Right lobe of liver (tissue), 6 donors: Measurements from ENCODE around the gene BAHCC1. TPM values are rescaled to one million over a fixed set of nuclear protein-coding genes. Genes with fewer than 3 reads are reported as not detected.

Experiments used
- ATAC-seq, 4 donors: fragments of 200-7000 bp; cut with Tn5 transposase; one replicate each; pipeline ENCODE4 v1.9.1; 2020; ENCODE audit warnings: mild to moderate bottlenecking in 4 of 4, moderate library complexity in 4 of 4
- DNase-seq, 3 donors: peaks; one replicate each; pipeline ENCODE4 v3.0.0-alpha.2; 2020
- H3K27ac ChIP-seq, 3 donors: fragments of 200-600 bp; one replicate each; pipeline ENCODE4 v1.8.0; 2022
- H3K27me3 ChIP-seq, 2 donors: fragments of 200-600 bp; one replicate each; pipeline ENCODE4 v1.8.0; 2022
- H3K36me3 ChIP-seq, 4 donors: fragments of 200-600 bp; sonication (generic) in 1 of 4; one replicate each; pipeline versions ENCODE4 v1.5.1 to v1.8.0; 2017 to 2022; ENCODE audit warnings: control low read depth in 1 of 4
- H3K4me1 ChIP-seq, 4 donors: fragments of 200-600 bp; sonication (generic) in 1 of 4; one replicate each; pipeline versions ENCODE4 v1.5.1 to v1.8.0; 2017 to 2022; ENCODE audit warnings: control low read depth in 1 of 4
- H3K4me3 ChIP-seq, 3 donors: fragments of 200-600 bp; one replicate each; pipeline ENCODE4 v1.8.0; 2022
- H3K9me3 ChIP-seq, 4 donors: fragments of 200-600 bp; sonication (generic) in 1 of 4; one replicate each; pipeline versions ENCODE4 v1.5.1 to v1.8.0; 2017 to 2022; ENCODE audit warnings: control low read depth in 1 of 4
- POLR2A ChIP-seq: fragments of 450-650 bp; IDR thresholded peaks from one replicate; pipeline ENCODE4 v1.6.1; 2017; ENCODE audit warnings: antibody characterized with exemption, mild to moderate bottlenecking
- WGBS: methylation state at CpG from one replicate; pipeline ENCODE4 v1.1.6; 2018; ENCODE audit warnings: low coverage, low lambda C conversion rate; ENCODE audit not compliant: insufficient coverage; ENCODE audit errors: missing lambda C conversion rate; 5-methylcytosine and 5-hydroxymethylcytosine counted together
- intact Hi-C, 2 donors: fragments of 100-400 bp; cut with DNase I; formaldehyde crosslinking; loops; one replicate each; pipeline versions ENCODE4 v1.11.2 to v1.14.1; 2022
- total RNA-seq, 6 experiments: library from RNA; depleted of rRNA in 2 of 6; stranded (reverse); fragments of >200 nt in 2 of 6; fragmentation: NEBNext Ultra II Directional in 3 of 6; extraction: Animal tissue kit (Norgen Biotek cat#: 25700) in 3 of 6; gene quantifications; one replicate each; pipeline versions ENCODE4 v1.1.0 to v1.2.4, GENCODE V29; 2016 to 2023
- TF ChIP-seq, protein P1 (sequence below), 4 donors: fragments of 200-600 bp in 3 of 4; fragments of 450-650 bp in 1 of 4; IDR thresholded peaks; one replicate each; pipeline versions ENCODE4 v1.5.1 to v1.8.0; 2016 to 2022; ENCODE audit warnings: antibody characterized with exemption in 4 of 4, mild to moderate bottlenecking in 2 of 4
- donor health status: DM: no; HTN: yes; CAD: no.
- donor health status: DM: no; HTN: no; CAD: no.
- donor health status: DM: no; HTN: no; CAD: no.
- donor health status: DM: no; HTN: yes; CAD: no.
- donor health status: DM: no; HTN: yes; CAD: no.

Gene BAHCC1
- total RNA-seq, 6 experiments from 2014 or later, result 2.5 to 6.4 (median 4.9) TPM

DNA sequence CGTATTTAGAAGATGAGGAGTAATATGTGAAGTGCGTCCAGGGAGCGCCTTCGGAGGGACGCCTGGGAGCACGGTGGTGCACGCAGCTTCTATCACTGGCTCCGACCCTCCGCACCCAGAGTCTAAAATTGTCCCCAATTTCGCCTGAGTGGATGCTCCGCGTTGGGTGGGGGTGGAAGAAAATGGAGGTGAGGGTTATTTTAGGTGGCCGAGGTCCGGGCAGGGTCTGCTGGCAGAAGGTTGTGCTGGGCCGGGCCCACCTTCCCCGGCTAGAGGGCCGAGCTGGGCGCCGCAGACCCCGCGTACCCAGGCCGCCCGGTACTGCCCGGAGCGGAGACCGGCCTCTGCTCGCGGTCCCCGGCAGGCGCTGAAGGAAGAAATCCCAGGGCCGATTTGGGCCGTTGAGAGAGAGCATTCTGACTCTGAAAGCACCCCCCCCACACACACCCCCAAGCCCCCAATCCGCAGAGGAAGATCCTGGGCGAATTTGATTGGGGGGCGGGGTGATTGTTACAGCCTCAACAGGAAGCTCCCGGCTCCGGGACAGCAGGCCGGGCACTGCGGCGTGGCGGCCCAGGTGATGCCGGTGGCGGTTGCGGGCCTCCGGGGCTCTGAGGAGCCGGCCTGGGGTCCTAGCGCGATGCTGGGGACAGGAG is 3.0 kb downstream of the BAHCC1 start:
- no peak for DNase-seq
- Histone ChIP-seq H3K9me3 (no peaks in the 10 kb centered on the region), H3K27me3 (no peaks in the 10 kb centered on the region), H3K4me3 (peak overlapping the region; percentile 15 to 70 (median 53)), H3K27ac (peak overlapping the region; percentile 96 to 98 (median 96)), H3K4me1 (peaks cover 0 to 41% (median 17%) of the 10 kb centered on the region in 4 donors), H3K36me3 (no peaks in the 10 kb centered on the region)
- TF ChIP-seq, protein P1, sequence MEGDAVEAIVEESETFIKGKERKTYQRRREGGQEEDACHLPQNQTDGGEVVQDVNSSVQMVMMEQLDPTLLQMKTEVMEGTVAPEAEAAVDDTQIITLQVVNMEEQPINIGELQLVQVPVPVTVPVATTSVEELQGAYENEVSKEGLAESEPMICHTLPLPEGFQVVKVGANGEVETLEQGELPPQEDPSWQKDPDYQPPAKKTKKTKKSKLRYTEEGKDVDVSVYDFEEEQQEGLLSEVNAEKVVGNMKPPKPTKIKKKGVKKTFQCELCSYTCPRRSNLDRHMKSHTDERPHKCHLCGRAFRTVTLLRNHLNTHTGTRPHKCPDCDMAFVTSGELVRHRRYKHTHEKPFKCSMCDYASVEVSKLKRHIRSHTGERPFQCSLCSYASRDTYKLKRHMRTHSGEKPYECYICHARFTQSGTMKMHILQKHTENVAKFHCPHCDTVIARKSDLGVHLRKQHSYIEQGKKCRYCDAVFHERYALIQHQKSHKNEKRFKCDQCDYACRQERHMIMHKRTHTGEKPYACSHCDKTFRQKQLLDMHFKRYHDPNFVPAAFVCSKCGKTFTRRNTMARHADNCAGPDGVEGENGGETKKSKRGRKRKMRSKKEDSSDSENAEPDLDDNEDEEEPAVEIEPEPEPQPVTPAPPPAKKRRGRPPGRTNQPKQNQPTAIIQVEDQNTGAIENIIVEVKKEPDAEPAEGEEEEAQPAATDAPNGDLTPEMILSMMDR (IDR thresholded peaks at IDR 0.05), result no peak
- no peak for TF ChIP-seq POLR2A
- intact Hi-C loops, result no loop called here
- 23% methylated on average over 16 of the region's 48 CpGs for WGBS
- ATAC-seq, result no peak

DNA sequence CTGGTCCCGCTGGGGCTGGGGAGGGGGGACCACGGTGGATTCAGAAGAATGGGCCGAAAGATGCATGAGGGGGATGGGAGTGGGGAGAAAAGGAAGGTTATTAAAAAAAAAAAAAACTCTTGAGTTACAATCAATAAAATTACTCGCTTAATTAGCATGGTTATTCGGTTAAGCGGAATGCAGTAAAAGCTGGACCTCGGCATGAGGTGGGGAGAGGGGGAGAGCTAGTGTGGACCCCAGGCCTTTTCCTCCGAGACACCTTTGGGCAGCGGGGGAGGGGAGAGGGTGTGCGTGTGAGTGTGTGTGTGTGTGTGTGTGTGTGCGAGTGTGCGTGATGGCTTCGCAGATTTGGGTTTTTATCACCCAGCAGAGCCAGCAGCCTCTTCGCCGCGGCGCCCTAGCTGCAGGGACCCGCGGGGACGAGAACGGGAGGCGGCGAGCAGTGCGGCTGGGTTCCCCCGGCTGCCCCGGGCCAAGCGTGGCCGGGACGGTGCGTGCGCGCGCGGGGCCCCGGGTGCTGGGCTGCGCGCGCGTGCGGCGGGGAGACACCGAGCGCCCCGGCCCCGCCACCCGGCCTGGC is 3.7 kb downstream of the BAHCC1 start:
- intact Hi-C loops, result no loop called here
- 1% methylated on average over 7 of the region's 46 CpGs for WGBS
- no peak for ATAC-seq
- TF ChIP-seq POLR2A, result no peak
- TF ChIP-seq, protein P1 (IDR thresholded peaks at IDR 0.05), result no peak
- Histone ChIP-seq H3K4me3 (peak overlapping the region; percentile 34 to 70 (median 53)), H3K4me1 (peaks cover 0 to 41% (median 17%) of the 10 kb centered on the region in 4 donors), H3K27me3 (no peaks in the 10 kb centered on the region), H3K36me3 (no peaks in the 10 kb centered on the region), H3K27ac (peak overlapping the region; percentile 95 to 98 (median 96)), H3K9me3 (no peaks in the 10 kb centered on the region)
- DNase-seq, result no peak

DNA sequence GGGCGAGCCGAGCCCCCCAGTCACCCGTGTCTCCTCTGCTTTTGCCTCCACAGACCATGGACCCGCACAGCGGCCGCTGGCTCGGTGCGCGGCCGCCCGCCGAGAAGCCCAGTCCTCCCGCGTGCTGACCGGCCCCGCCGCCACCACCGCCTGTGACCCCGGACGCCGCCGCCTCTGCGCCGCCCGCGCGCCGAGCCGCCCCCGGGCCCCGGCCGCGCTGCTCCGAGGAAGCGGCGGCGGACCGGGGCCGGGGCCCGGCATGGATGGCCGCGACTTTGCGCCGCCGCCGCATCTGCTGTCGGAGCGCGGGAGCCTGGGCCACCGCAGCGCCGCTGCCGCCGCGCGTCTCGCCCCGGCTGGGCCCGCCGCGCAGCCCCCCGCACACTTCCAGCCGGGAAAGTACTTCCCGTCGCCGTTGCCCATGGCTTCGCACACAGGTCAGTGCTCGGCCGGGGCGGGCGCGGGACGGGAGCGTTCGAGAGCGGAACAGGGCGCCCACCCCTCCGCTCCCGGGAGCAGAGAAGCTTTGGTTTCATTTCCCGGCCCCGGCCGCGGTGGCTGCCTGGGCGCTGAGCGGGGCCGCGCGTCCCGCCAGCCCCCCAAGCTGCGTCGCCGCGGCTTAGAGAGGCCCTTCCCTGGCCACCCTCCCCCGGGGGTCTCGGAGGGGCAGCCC is 4.4 kb downstream of the BAHCC1 start:
- intact Hi-C loops, result loop anchor here in 1 of 2 donors (10.0 kb wide), 1 partner anchor 75 kb away; no protein-coding TSS in a partner anchor
- Histone ChIP-seq H3K27me3 (no peaks in the 10 kb centered on the region), H3K27ac (peak overlapping the region; percentile 95 to 96 (median 96)), H3K4me1 (peaks cover 0 to 35% (median 12%) of the 10 kb centered on the region in 4 donors), H3K4me3 (peak overlapping the region; percentile 70 to 71 (median 70)), H3K36me3 (no peaks in the 10 kb centered on the region), H3K9me3 (no peaks in the 10 kb centered on the region)
- DNase-seq (no peak), ATAC-seq (no peak)
- TF ChIP-seq POLR2A, result no peak
- TF ChIP-seq, protein P1 (IDR thresholded peaks at IDR 0.05), result no peak
- 0% methylated on average over 10 of the region's 95 CpGs for WGBS

DNA sequence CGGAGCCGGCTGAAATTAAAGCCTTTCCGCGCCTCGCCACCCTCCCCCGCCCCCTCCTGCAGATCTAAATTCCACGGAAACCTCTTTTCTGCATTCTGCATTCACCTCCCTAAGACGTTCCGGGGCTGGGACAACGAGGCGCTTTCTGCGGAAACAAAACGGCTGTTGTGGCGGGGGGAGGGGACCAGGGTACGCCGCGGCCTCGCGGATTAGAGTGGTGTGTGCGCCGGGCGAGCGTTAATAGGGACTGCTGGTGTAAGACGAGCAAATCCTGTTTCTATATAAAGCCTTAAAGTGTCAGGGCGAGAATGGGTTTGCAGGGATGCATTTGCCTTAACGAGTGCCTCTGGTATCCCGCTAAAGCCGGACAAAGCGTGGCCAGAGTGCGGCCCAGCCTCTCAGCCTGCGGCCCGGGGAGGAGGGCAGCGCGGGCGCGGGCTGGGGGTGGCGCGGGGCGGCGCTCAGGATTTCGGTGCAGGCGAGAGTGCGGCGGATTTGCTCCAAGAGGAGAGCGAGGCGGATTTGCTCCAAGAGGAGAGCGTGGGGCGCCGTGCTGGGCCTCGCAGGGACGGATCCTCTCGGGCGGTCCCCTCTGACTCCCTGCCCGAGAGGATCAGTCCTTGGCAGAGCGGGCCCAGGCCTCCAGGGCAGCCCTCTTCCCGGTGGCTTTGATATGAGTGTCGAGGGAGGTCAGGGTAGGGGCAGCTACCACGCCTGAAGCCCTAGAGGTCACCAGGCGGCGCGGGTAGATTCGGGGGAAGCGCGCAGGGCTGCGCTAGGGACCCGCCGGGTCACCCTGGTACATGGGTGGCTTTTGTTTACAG is 5.1 kb downstream of the BAHCC1 start:
- intact Hi-C loops, result loop anchor here in 1 of 2 donors (10.0 kb wide), 1 partner anchor 74 kb away; no protein-coding TSS in a partner anchor
- Histone ChIP-seq H3K4me3 (peak overlapping the region; percentile 70 to 71 (median 70)), H3K36me3 (no peaks in the 10 kb centered on the region), H3K9me3 (no peaks in the 10 kb centered on the region), H3K27me3 (no peaks in the 10 kb centered on the region), H3K27ac (peak overlapping the region; percentile 95 to 96 (median 96)), H3K4me1 (peaks cover 0 to 32% (median 11%) of the 10 kb centered on the region in 4 donors)
- peak; percentile 45 to 70 (median 57) for ATAC-seq
- 1% methylated on average over 35 of the region's 67 CpGs for WGBS
- DNase-seq, result peak in 2 of 3 donors; percentile 64 to 75
- peak; percentile 18 for TF ChIP-seq POLR2A
- TF ChIP-seq, protein P1 (IDR thresholded peaks at IDR 0.05), result peak in 2 of 4 donors; percentile 10 to 13
